Neural progenitor cell (in vitro differentiated cells): Measurements from ENCODE around the gene CCS. TPM values are rescaled to one million over a fixed set of nuclear protein-coding genes. Genes with fewer than 3 reads are reported as not detected.

Experiments used
- DNase-seq: peaks from one replicate; pipeline ENCODE4 v3.0.0-alpha.2; 2016; ENCODE audit warnings: low spot score
- H2AFZ ChIP-seq: fragments of 200-600 bp; sonication (generic); replicated peaks from 2 replicates; pipeline ENCODE4 v1.6.1; 2016; ENCODE audit warnings: antibody characterized with exemption
- H3F3A ChIP-seq: fragments of 200-600 bp; sonication (generic); 2 replicates; pipeline ENCODE4 v1.6.1; 2016; ENCODE audit warnings: antibody characterized with exemption, low read depth
- H3K27ac ChIP-seq: fragments of 200-600 bp; sonication (generic); 2 replicates; pipeline ENCODE4 v1.5.1; 2016; ENCODE audit warnings: mild to moderate bottlenecking
- H3K27me3 ChIP-seq: fragments of 200-600 bp; sonication (generic); 2 replicates; pipeline ENCODE4 v1.6.1; 2016; ENCODE audit warnings: mild to moderate bottlenecking, moderate library complexity
- H3K36me3 ChIP-seq: fragments of 200-600 bp; sonication (generic); 2 replicates; pipeline ENCODE4 v1.5.1; 2016
- H3K4me1 ChIP-seq: fragments of 200-600 bp; sonication (generic); 2 replicates; pipeline ENCODE4 v1.6.1; 2016; ENCODE audit warnings: mixed run types
- H3K4me2 ChIP-seq: fragments of 200-600 bp; sonication (generic); 2 replicates; pipeline ENCODE4 v1.6.1; 2016
- H3K4me3 ChIP-seq: fragments of 200-600 bp; sonication (generic); 2 replicates; pipeline ENCODE4 v1.5.1; 2016
- H3K79me2 ChIP-seq: fragments of 200-600 bp; sonication (generic); 2 replicates; pipeline ENCODE4 v1.6.1; 2016; ENCODE audit warnings: low read depth
- H3K9ac ChIP-seq: fragments of 200-600 bp; sonication (generic); 2 replicates; pipeline ENCODE4 v1.6.1; 2016
- H3K9me3 ChIP-seq: fragments of 200-600 bp; sonication (generic); 2 replicates; pipeline ENCODE4 v1.5.1; 2016; ENCODE audit warnings: low read depth
- H4K20me1 ChIP-seq: fragments of 200-600 bp; sonication (generic); 2 replicates; pipeline ENCODE4 v1.6.1; 2016; ENCODE audit warnings: low read depth
- H3K27ac Mint-ChIP-seq: 3 replicates; pipeline ENCODE4 v1.8.0; 2021; ENCODE audit warnings: mixed read lengths
- H3K27me3 Mint-ChIP-seq: 2 replicates; pipeline ENCODE4 v1.8.0; 2022; ENCODE audit warnings: low read depth, mild to moderate bottlenecking, inconsistent platforms, moderate library complexity, mixed read lengths; ENCODE audit not compliant: insufficient read depth
- H3K36me3 Mint-ChIP-seq: 3 replicates; pipeline ENCODE4 v1.8.0; 2021; ENCODE audit warnings: mixed read lengths
- H3K4me1 Mint-ChIP-seq: 3 replicates; pipeline ENCODE4 v1.8.0; 2021; ENCODE audit warnings: mixed read lengths
- H3K4me3 Mint-ChIP-seq: 3 replicates; pipeline ENCODE4 v1.8.0; 2021; ENCODE audit warnings: mild to moderate bottlenecking, moderate library complexity, mixed read lengths
- H3K9me3 Mint-ChIP-seq: 3 replicates; pipeline ENCODE4 v1.8.0; 2020; ENCODE audit warnings: mixed read lengths
- CTCF ChIP-seq: fragments of 200-600 bp; sonication (generic); IDR thresholded peaks from 2 replicates; pipeline ENCODE4 v1.5.1; 2017; ENCODE audit warnings: antibody characterized with exemption, mild to moderate bottlenecking
- EZH2 ChIP-seq: fragments of 200-600 bp; sonication (generic); IDR thresholded peaks from 2 replicates; pipeline ENCODE4 v1.6.1; 2017; ENCODE audit warnings: antibody characterized with exemption, mild to moderate bottlenecking, moderate library complexity
- EZH2phosphoT487 ChIP-seq: fragments of 200-600 bp; sonication (generic); IDR thresholded peaks from 2 replicates; pipeline ENCODE4 v1.6.1; 2017; ENCODE audit warnings: antibody characterized with exemption
- total RNA-seq: library from RNA; depleted of rRNA; stranded (reverse); fragments of >200 nt; gene quantifications from 2 replicates; pipeline ENCODE4 v1.2.3, GENCODE V29; 2015; ENCODE audit warnings: low replicate concordance

The CCS gene
- total RNA-seq, 1 donor from 2014 or later = 44.3 TPM

GRCh38 chr11:66549696-66550095 is 43.3 kb upstream of the CCS start:
- Histone ChIP-seq H3K36me3 (no peaks in the 10 kb centered on the region), H3K9ac (no peak overlapping the region), H3K79me2 (no peaks in the 10 kb centered on the region), H4K20me1 (peaks cover 15% of the 10 kb centered on the region), H3K4me1 (peaks cover 20% of the 10 kb centered on the region), H3K9me3 (no peaks in the 10 kb centered on the region), H3K4me2 (no peak overlapping the region), H3F3A (peaks cover 35% of the 10 kb centered on the region), H3K4me3 (no peak overlapping the region), H3K27me3 (no peaks in the 10 kb centered on the region), H2AFZ (no peak overlapping the region), H3K27ac (no peak overlapping the region)
- H3K36me3 Mint-ChIP-seq = no peaks in the 10 kb centered on the region
- peaks cover 32% of the 10 kb centered on the region for H3K4me1 Mint-ChIP-seq
- H3K27ac Mint-ChIP-seq = peak overlapping the region; percentile 90
- H3K27me3 Mint-ChIP-seq = peaks cover 20% of the 10 kb centered on the region
- no peak for DNase-seq
- H3K4me3 Mint-ChIP-seq = no peak overlapping the region
- no peak for TF ChIP-seq CTCF
- TF ChIP-seq EZH2phosphoT487 = no peak
- no peak for TF ChIP-seq EZH2
- no peaks in the 10 kb centered on the region for H3K9me3 Mint-ChIP-seq

- no peaks in the 10 kb centered on the region for H3K9me3 Mint-ChIP-seq
- H3K27me3 Mint-ChIP-seq = peaks cover 20% of the 10 kb centered on the region
- Histone ChIP-seq H3K4me1 (peaks cover 20% of the 10 kb centered on the region), H3K9ac (no peak overlapping the region), H3K4me3 (no peak overlapping the region), H3K36me3 (no peaks in the 10 kb centered on the region), H3K27ac (no peak overlapping the region), H3K79me2 (no peaks in the 10 kb centered on the region), H2AFZ (no peak overlapping the region), H3K27me3 (no peaks in the 10 kb centered on the region), H4K20me1 (peaks cover 15% of the 10 kb centered on the region), H3F3A (peaks cover 35% of the 10 kb centered on the region), H3K9me3 (no peaks in the 10 kb centered on the region), H3K4me2 (no peak overlapping the region)
- peak overlapping the region; percentile 44 for H3K27ac Mint-ChIP-seq
- H3K4me1 Mint-ChIP-seq = peaks cover 28% of the 10 kb centered on the region
- H3K4me3 Mint-ChIP-seq = no peak overlapping the region
- DNase-seq = no peak
- TF ChIP-seq CTCF (no peak), EZH2 (no peak), EZH2phosphoT487 (no peak)
- H3K36me3 Mint-ChIP-seq = no peaks in the 10 kb centered on the region
Observed at GRCh38 chr11:66550887-66551286, 42.1 kb upstream of the CCS start.

GRCh38 chr11:66554602-66555001 is 38.4 kb upstream of the CCS start:
- Histone ChIP-seq H3F3A (peaks cover 3% of the 10 kb centered on the region), H3K4me3 (no peak overlapping the region), H3K27ac (no peak overlapping the region), H3K27me3 (no peaks in the 10 kb centered on the region), H3K36me3 (no peaks in the 10 kb centered on the region), H3K4me2 (no peak overlapping the region), H3K79me2 (no peaks in the 10 kb centered on the region), H3K9me3 (no peaks in the 10 kb centered on the region), H3K9ac (no peak overlapping the region), H2AFZ (no peak overlapping the region), H3K4me1 (no peaks in the 10 kb centered on the region), H4K20me1 (peaks cover 4% of the 10 kb centered on the region)
- DNase-seq = no peak
- H3K4me3 Mint-ChIP-seq = no peak overlapping the region
- H3K27ac Mint-ChIP-seq = no peak overlapping the region
- no peak for TF ChIP-seq CTCF
- TF ChIP-seq EZH2phosphoT487 = no peak
- TF ChIP-seq EZH2 = no peak
- H3K27me3 Mint-ChIP-seq = peaks cover 10% of the 10 kb centered on the region
- no peaks in the 10 kb centered on the region for H3K36me3 Mint-ChIP-seq
- H3K9me3 Mint-ChIP-seq = no peaks in the 10 kb centered on the region
- H3K4me1 Mint-ChIP-seq = no peaks in the 10 kb centered on the region
